SK-N-SH treated with all-trans-retinoic acid at 6 μM for 48 hours (cell line): ENCODE results near the gene KCTD10.

ENCODE experiments used
- ATAC-seq: fragments of 200-7000 bp; cut with Tn5 transposase; 3 replicates; pipeline ENCODE4 v1.9.1; 2020; ENCODE audit warnings: mild to moderate bottlenecking, moderate library complexity
- ARNTL ChIP-seq: fragments of 450-650 bp; formaldehyde crosslinking; IDR thresholded peaks from 2 replicates; pipeline ENCODE4 v1.5.0; 2020; ENCODE audit warnings: low read depth, mild to moderate bottlenecking, moderate library complexity, borderline replicate concordance
- BACH2 ChIP-seq: fragments of 250-450 bp; sonication (Bioruptor Pico); IDR thresholded peaks from 2 replicates; pipeline ENCODE4 v1.9.0; 2021; ENCODE audit warnings: mild to moderate bottlenecking, borderline replicate concordance
- CREB5 ChIP-seq: fragments of 250-450 bp; sonication (Bioruptor Pico); IDR thresholded peaks from 2 replicates; pipeline ENCODE4 v1.5.1; 2020; ENCODE audit warnings: low read depth, mild to moderate bottlenecking, moderate library complexity
- CSDC2 ChIP-seq: fragments of 250-450 bp; sonication (Bioruptor Pico); IDR thresholded peaks from 2 replicates; pipeline ENCODE4 v1.5.0; 2020; ENCODE audit warnings: mild to moderate bottlenecking, moderate library complexity
- ESRRG ChIP-seq: fragments of 250-450 bp; sonication (Bioruptor Pico); IDR thresholded peaks from 2 replicates; pipeline ENCODE4 v1.6.1; 2021; ENCODE audit warnings: mild to moderate bottlenecking
- GLIS3 ChIP-seq: fragments of 250-450 bp; sonication (Bioruptor Pico); IDR thresholded peaks from 2 replicates; pipeline ENCODE4 v1.5.0; 2020; ENCODE audit warnings: mild to moderate bottlenecking, moderate library complexity
- ISL1 ChIP-seq: fragments of 250-450 bp; sonication (Bioruptor Pico); IDR thresholded peaks from 2 replicates; pipeline ENCODE4 v2.1.2; 2022; ENCODE audit warnings: mild to moderate bottlenecking, moderate library complexity
- OSR1 ChIP-seq: fragments of 250-450 bp; sonication (Bioruptor Pico); IDR thresholded peaks from 2 replicates; pipeline ENCODE4 v1.8.0; 2022; ENCODE audit warnings: moderate library complexity, mild to moderate bottlenecking, inconsistent platforms
- PATZ1 ChIP-seq: fragments of 250-450 bp; sonication (Bioruptor Pico); IDR thresholded peaks from 2 replicates; pipeline ENCODE4 v1.8.0; 2020; ENCODE audit warnings: mild to moderate bottlenecking, moderate library complexity, borderline replicate concordance
- POU6F1 ChIP-seq: fragments of 250-450 bp; sonication (Bioruptor Pico); IDR thresholded peaks from 2 replicates; pipeline ENCODE4 v1.8.0; 2021; ENCODE audit warnings: low read depth, mild to moderate bottlenecking, moderate library complexity, borderline replicate concordance
- PPARA ChIP-seq: fragments of 250-450 bp; sonication (Bioruptor Pico); IDR thresholded peaks from 2 replicates; pipeline ENCODE4 v1.5.0; 2020; ENCODE audit warnings: mild to moderate bottlenecking, borderline replicate concordance
- RARB ChIP-seq: fragments of 250-450 bp; sonication (Bioruptor Pico); IDR thresholded peaks from 2 replicates; pipeline ENCODE4 v1.8.0; 2021; ENCODE audit warnings: mild to moderate bottlenecking, moderate library complexity
- SNAI2 ChIP-seq: fragments of 250-450 bp; sonication (Bioruptor Pico); IDR thresholded peaks from 2 replicates; pipeline ENCODE4 v1.5.0; 2020; ENCODE audit warnings: mild to moderate bottlenecking, moderate library complexity
- TCF4 ChIP-seq: fragments of 250-450 bp; sonication (Bioruptor Pico); IDR thresholded peaks from 2 replicates; pipeline ENCODE4 v1.8.0; 2021; ENCODE audit warnings: mild to moderate bottlenecking, moderate library complexity, borderline replicate concordance
- TOX ChIP-seq: fragments of 250-450 bp; sonication (Bioruptor Pico); IDR thresholded peaks from 2 replicates; pipeline ENCODE4 v1.8.0; 2021; ENCODE audit warnings: mild to moderate bottlenecking, moderate library complexity, borderline replicate concordance
- ZC3H10 ChIP-seq: fragments of 250-450 bp; sonication (Bioruptor Pico); IDR thresholded peaks from 2 replicates; pipeline ENCODE4 v1.5.1; 2021; ENCODE audit warnings: mild to moderate bottlenecking, moderate library complexity
- ZFP3 ChIP-seq: fragments of 250-450 bp; sonication (Bioruptor Pico); IDR thresholded peaks from 2 replicates; pipeline ENCODE4 v1.5.0; 2020; ENCODE audit warnings: mild to moderate bottlenecking, moderate library complexity
- ZFP30 ChIP-seq: fragments of 450-650 bp; formaldehyde crosslinking; IDR thresholded peaks from 2 replicates; pipeline ENCODE4 v1.5.0; 2022; ENCODE audit warnings: mild to moderate bottlenecking, moderate library complexity
- ZNF565 ChIP-seq: fragments of 450-650 bp; formaldehyde crosslinking; conservative IDR thresholded peaks from 2 replicates; pipeline ENCODE4 v1.5.0; 2020; ENCODE audit warnings: low read depth, mild to moderate bottlenecking, moderate library complexity
- ZNF70 ChIP-seq: fragments of 450-650 bp; formaldehyde crosslinking; IDR thresholded peaks from 2 replicates; pipeline ENCODE4 v1.5.0; 2020; ENCODE audit warnings: mild to moderate bottlenecking, moderate library complexity
- ZNF8 ChIP-seq: fragments of 450-650 bp; formaldehyde crosslinking; IDR thresholded peaks from 2 replicates; pipeline ENCODE4 v1.5.0; 2020; ENCODE audit warnings: mild to moderate bottlenecking, moderate library complexity

The KCTD10 gene

GRCh38 chr12:109495012-109495411 is 17.9 kb upstream of the KCTD10 start:
- no peak for ATAC-seq
- no peak for TF ChIP-seq PPARA
- no peak for TF ChIP-seq RARB (CRISPR knock-in tag)
- TF ChIP-seq SNAI2 (CRISPR knock-in tag) = no peak
- no peak for TF ChIP-seq OSR1

- no peak for ATAC-seq
- TF ChIP-seq ESRRG (CRISPR knock-in tag) (no peak), RARB (CRISPR knock-in tag) (no peak), BACH2 (CRISPR knock-in tag) (no peak), ZNF8 (CRISPR knock-in tag) (no peak), TOX (CRISPR knock-in tag) (no peak)
These were observed 17.3 kb upstream of the KCTD10 start for GRCh38 chr12:109494348-109494881.

- no peak for ATAC-seq
- TF ChIP-seq ISL1 (CRISPR knock-in tag) (no peak), RARB (CRISPR knock-in tag) (no peak), ZNF8 (CRISPR knock-in tag) (no peak), TOX (CRISPR knock-in tag) (no peak), POU6F1 (CRISPR knock-in tag) (no peak), CSDC2 (CRISPR knock-in tag) (no peak), ZFP30 (CRISPR knock-in tag) (no peak), ZC3H10 (CRISPR knock-in tag) (no peak), ZNF70 (CRISPR knock-in tag) (no peak), ZNF565 (CRISPR knock-in tag) (no peak), CREB5 (CRISPR knock-in tag) (no peak), GLIS3 (CRISPR knock-in tag) (no peak), SNAI2 (CRISPR knock-in tag) (no peak), ZFP3 (CRISPR knock-in tag) (no peak), ARNTL (CRISPR knock-in tag) (no peak), BACH2 (CRISPR knock-in tag) (no peak), TCF4 (CRISPR knock-in tag) (no peak)
These were observed 16.8 kb upstream of the KCTD10 start for GRCh38 chr12:109493938-109494337.

GRCh38 chr12:109493090-109493489 is 16.0 kb upstream of the KCTD10 start:
- no peak for ATAC-seq
- TF ChIP-seq POU6F1 (CRISPR knock-in tag) (no peak), CREB5 (CRISPR knock-in tag) (no peak), ZNF565 (CRISPR knock-in tag) (no peak), PATZ1 (no peak), GLIS3 (CRISPR knock-in tag) (no peak), ZNF8 (CRISPR knock-in tag) (no peak), OSR1 (no peak), ZFP30 (CRISPR knock-in tag) (no peak)
